HepG2 (cell line): Measurements from ENCODE around the gene MAPK7. TPM values are rescaled to one million over a fixed set of nuclear protein-coding genes. Genes with fewer than 3 reads are reported as not detected.

ENCODE experiments used
- ATAC-seq: fragments of 200-7000 bp; cut with Tn5 transposase; 3 replicates; pipeline ENCODE4 v1.9.1; 2020; ENCODE audit warnings: mild to moderate bottlenecking, moderate library complexity
- BruUV-seq: library from RNA; stranded (reverse); fragments of 400-500 nt; replicated peaks from 2 replicates; lab custom pipeline; 2021; lab: Mats Ljungman, UMichigan
- CTCF ChIA-PET: fragments of 300-600 bp; formaldehyde crosslinking; extraction: SDS; loops from one replicate; lab custom pipeline; 2021; ENCODE audit warnings: low total read pairs, inconsistent platforms, low intra/inter-chr PET ratio; lab: Yijun Ruan, JAX
- POLR2A ChIA-PET: fragments of 350-600 bp; sonication (Branson Sonifier 250); formaldehyde crosslinking; loops from one replicate; lab custom pipeline; 2020; ENCODE audit warnings: antibody characterized with exemption, inconsistent platforms; lab: Yijun Ruan, JAX
- DNase-seq: peaks from one replicate; pipeline ENCODE4 v3.0.0-alpha.2; 2015; ENCODE audit warnings: low spot score
- FAIRE-seq: peaks from 3 replicates; lab custom pipeline; 2011; peaks lifted over from hg19 to GRCh38; lab: Jason Lieb, UNC
- H2AFZ ChIP-seq: one replicate; pipeline ENCODE4 v1.6.1; 2011; ENCODE audit warnings: low read length, inconsistent platforms
- H3K27ac ChIP-seq: fragments of 300-600 bp; 3 replicates; pipeline ENCODE4 v1.8.0; 2011; ENCODE audit warnings: mixed run types, mild to moderate bottlenecking, mixed read lengths, low read length, inconsistent platforms; ENCODE audit not compliant: insufficient read depth; ENCODE audit errors: extremely low read length
- H3K27me3 ChIP-seq, 2 experiments: fragments of 200-600 bp in 1 of 2; 2 replicates in 1 of 2; 3 replicates in 1 of 2; pipeline versions ENCODE4 v1.6.0 to v1.8.0; 2011; ENCODE audit warnings: low read length in 2 of 2, mild to moderate bottlenecking in 2 of 2, moderate library complexity in 2 of 2, inconsistent platforms in 1 of 2; ENCODE audit not compliant: insufficient read depth in 2 of 2, control insufficient read depth in 1 of 2
- H3K36me3 ChIP-seq, 2 experiments: fragments of 200-600 bp in 1 of 2; replicated peaks in 1 of 2; 2 replicates in 1 of 2; 3 replicates in 1 of 2; pipeline versions ENCODE4 v1.5.1 to v1.8.0; 2011; ENCODE audit warnings: low read length in 2 of 2, inconsistent platforms in 1 of 2; ENCODE audit not compliant: insufficient read depth in 2 of 2, control insufficient read depth in 1 of 2
- H3K4me1 ChIP-seq: 2 replicates; pipeline ENCODE4 v1.5.1; 2012; ENCODE audit warnings: low read length, inconsistent platforms; ENCODE audit not compliant: insufficient read depth
- H3K4me2 ChIP-seq: 2 replicates; pipeline ENCODE4 v1.6.0; 2011; ENCODE audit warnings: low read depth, low read length, inconsistent platforms
- H3K4me3 ChIP-seq, 3 experiments: fragments of 200-600 bp in 1 of 3; sonication (generic), shearing (Covaris generic) in 1 of 3; replicated peaks in 1 of 3; 2 replicates each; pipeline ENCODE4 v1.5.1; 2011 to 2016; ENCODE audit warnings: low read length in 3 of 3, inconsistent platforms in 2 of 3, low read depth in 2 of 3, mild to moderate bottlenecking in 2 of 3, control low read depth in 1 of 3, mixed read lengths in 1 of 3; ENCODE audit not compliant: insufficient read depth in 1 of 3
- H3K79me2 ChIP-seq: one replicate; pipeline ENCODE4 v1.6.1; 2011; ENCODE audit warnings: low read length, inconsistent platforms; ENCODE audit not compliant: insufficient read depth
- H3K9ac ChIP-seq: 2 replicates; pipeline ENCODE4 v1.6.0; 2011; ENCODE audit warnings: mild to moderate bottlenecking, low read depth, low read length, inconsistent platforms; ENCODE audit not compliant: insufficient read depth
- H3K9me3 ChIP-seq: 2 replicates; pipeline ENCODE4 v1.5.1; 2012; ENCODE audit warnings: mild to moderate bottlenecking, low read length
- H4K20me1 ChIP-seq: 2 replicates; pipeline ENCODE4 v1.6.0; 2011; ENCODE audit warnings: inconsistent platforms, mild to moderate bottlenecking, low read length, moderate library complexity; ENCODE audit not compliant: insufficient read depth
- ETS1 ChIP-seq: sonication (generic); formaldehyde crosslinking; IDR thresholded peaks from 2 replicates; pipeline ENCODE4 v1.4.0; 2020; ENCODE audit warnings: missing genetic modification reagents
- GZF1 ChIP-seq: sonication (generic); formaldehyde crosslinking; IDR thresholded peaks from 2 replicates; pipeline ENCODE4 v1.5.1; 2020; ENCODE audit warnings: mild to moderate bottlenecking, missing genetic modification reagents
- KAT2B ChIP-seq: fragments of 150-350 bp; IDR thresholded peaks from 2 replicates; pipeline ENCODE4 v1.6.1; 2014; ENCODE audit warnings: low read depth, low read length, borderline replicate concordance
- NKX3-1 ChIP-seq: sonication (generic); formaldehyde crosslinking; IDR thresholded peaks from 2 replicates; pipeline ENCODE4 v1.5.0; 2020; ENCODE audit warnings: missing genetic modification reagents
- SMAD9 ChIP-seq: sonication (generic); formaldehyde crosslinking; IDR thresholded peaks from 2 replicates; pipeline ENCODE4 v1.5.1; 2020; ENCODE audit warnings: mild to moderate bottlenecking, missing genetic modification reagents
- ZBTB39 ChIP-seq: sonication (generic); formaldehyde crosslinking; IDR thresholded peaks from 2 replicates; pipeline ENCODE4 v1.5.0; 2020; ENCODE audit warnings: missing genetic modification reagents
- ZNF496 ChIP-seq: sonication (generic); formaldehyde crosslinking; IDR thresholded peaks from 2 replicates; pipeline ENCODE4 v1.8.1; 2023; ENCODE audit warnings: mild to moderate bottlenecking, moderate library complexity, missing genetic modification reagents; ENCODE audit not compliant: insufficient replicate concordance
- WGBS: methylation state at CpG from one replicate; pipeline ENCODE4 v1.1.6; 2017; ENCODE audit warnings: low lambda C conversion rate; 5-methylcytosine and 5-hydroxymethylcytosine counted together
- in situ Hi-C: cut with HindIII; loops from 2 replicates; pipeline ENCODE4 v1.10.0; 2017; ENCODE audit warnings: low pct_unique_long_range_greater_than_20kb; ENCODE audit not compliant: extremely low pct_ligation_motif_present
- intact Hi-C: fragments of 100-400 bp; cut with micrococcal nuclease; formaldehyde crosslinking; loops from one replicate; pipeline ENCODE4 v1.10.0; 2022; ENCODE audit not compliant: unreplicated experiment
- polyA plus RNA-seq, 8 experiments: library from polyadenylated mRNA; depleted of rRNA in 3 of 8; stranded (reverse) in 7 of 8; unstranded in 1 of 8; fragments of >200 nt; fragmentation: Illumina TruSeq in 4 of 8; extraction: Trizol in 4 of 8; gene quantifications; 2 replicates each; pipeline versions ENCODE4 v1.2.1 to v1.2.3, GENCODE V29; 2011 to 2016; ENCODE audit warnings: low read depth in 4 of 8, missing spikeins in 1 of 8, mixed read lengths in 1 of 8; ENCODE audit not compliant: insufficient read depth in 1 of 8
- total RNA-seq, 5 experiments: library from RNA; depleted of rRNA; stranded (reverse); fragments of >200 nt; fragmentation: Illumina TruSeq; extraction: Trizol; gene quantifications; 2 replicates each; pipeline ENCODE4 v1.2.3, GENCODE V29; 2016; ENCODE audit warnings: low read depth in 1 of 5

The MAPK7 gene
- total and polyA plus RNA-seq, 2 of the 13 experiments (the other 11 are each of a cell fraction or from before 2014, with no cell fraction given) = 2.9 to 5.9 TPM

GRCh38 chr17:19404264-19404663, 26.0 kb downstream of the MAPK7 start:
- FAIRE-seq = no peak

More at GRCh38 chr17:19404264-19404663, 26.0 kb downstream of the MAPK7 start:
- in situ Hi-C loops (no loop called here), intact Hi-C loops (no loop called here)
- H3K36me3 ChIP-seq = no peaks in the 10 kb centered on the region
- ATAC-seq (no peak), DNase-seq (no peak)
- H3K27ac ChIP-seq = no peak overlapping the region
- 0% methylated on average over 1 of the region's 1 CpG for WGBS
- ChIA-PET POLR2A (no interaction called here), CTCF (no interaction called here)
- no peak overlapping the region for H3K9ac ChIP-seq
- no peak overlapping the region for H3K4me2 ChIP-seq
- H3K9me3 ChIP-seq = no peaks in the 10 kb centered on the region
- no peaks in the 10 kb centered on the region for H3K4me1 ChIP-seq
- TF ChIP-seq NKX3-1 (CRISPR knock-in tag) (no peak), GZF1 (CRISPR knock-in tag) (no peak), ZBTB39 (no peak), SMAD9 (CRISPR knock-in tag) (no peak), KAT2B (no peak), ETS1 (CRISPR knock-in tag) (no peak), ZNF496 (no peak)
- peaks cover 3% of the 10 kb centered on the region in 2 experiments; a peak in 2 of 5 replicates for H3K27me3 ChIP-seq
- no peak overlapping the region for H2AFZ ChIP-seq
- H3K79me2 ChIP-seq = no peaks in the 10 kb centered on the region
- no peak overlapping the region for H3K4me3 ChIP-seq
- H4K20me1 ChIP-seq = no peaks in the 10 kb centered on the region
- BruUV-seq = no TSS peak
